GM19351 (cell line): ENCODE measurements around the gene SYT17.

Source experiments
- ATAC-seq: cut with Tn5 transposase; IDR thresholded peaks from one replicate; pipeline ENCODE4 v1.9.1; 2021; ENCODE audit warnings: mild to moderate bottlenecking, moderate library complexity; ENCODE audit not compliant: unreplicated experiment

SYT17 gene, protein sequence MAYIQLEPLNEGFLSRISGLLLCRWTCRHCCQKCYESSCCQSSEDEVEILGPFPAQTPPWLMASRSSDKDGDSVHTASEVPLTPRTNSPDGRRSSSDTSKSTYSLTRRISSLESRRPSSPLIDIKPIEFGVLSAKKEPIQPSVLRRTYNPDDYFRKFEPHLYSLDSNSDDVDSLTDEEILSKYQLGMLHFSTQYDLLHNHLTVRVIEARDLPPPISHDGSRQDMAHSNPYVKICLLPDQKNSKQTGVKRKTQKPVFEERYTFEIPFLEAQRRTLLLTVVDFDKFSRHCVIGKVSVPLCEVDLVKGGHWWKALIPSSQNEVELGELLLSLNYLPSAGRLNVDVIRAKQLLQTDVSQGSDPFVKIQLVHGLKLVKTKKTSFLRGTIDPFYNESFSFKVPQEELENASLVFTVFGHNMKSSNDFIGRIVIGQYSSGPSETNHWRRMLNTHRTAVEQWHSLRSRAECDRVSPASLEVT

DNA sequence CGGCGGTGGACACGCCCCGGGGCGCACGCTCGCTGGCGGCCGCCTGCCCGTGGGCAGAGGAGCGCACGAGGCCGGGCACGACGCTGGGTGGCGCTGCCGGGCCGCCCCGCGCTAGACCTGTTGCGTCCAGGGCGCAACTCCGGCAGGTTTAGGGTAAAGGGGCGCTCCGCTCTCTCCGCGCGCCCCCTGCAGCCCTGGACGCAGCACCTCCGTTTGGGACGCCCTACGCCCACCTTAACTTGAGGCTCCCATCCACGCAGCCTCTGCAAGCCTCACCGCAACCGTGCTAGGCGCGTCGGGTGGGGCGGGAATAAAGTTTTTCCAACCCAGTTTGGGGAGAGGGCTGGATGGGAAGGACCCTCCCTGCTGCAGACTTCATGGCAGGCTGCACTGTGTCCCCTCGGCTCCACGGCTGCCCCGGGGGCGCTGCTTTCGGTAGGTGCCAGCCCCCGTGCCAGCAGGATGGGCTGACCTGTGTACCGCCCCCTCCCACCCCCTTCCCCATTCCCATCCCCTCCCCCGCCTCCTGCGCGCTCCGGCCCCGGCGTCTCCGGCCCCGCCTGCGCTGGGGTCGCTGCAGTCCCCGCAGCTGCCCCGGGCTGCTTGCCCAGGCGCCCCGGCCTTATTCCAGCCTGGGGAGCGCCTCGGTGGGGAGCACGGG lies at the start of gene SYT17:
TSS of gene SYT17 (plus strand) at position 531 of the 661 bp plus-strand sequence. CDS start 407 bp downstream, outside the sequence.
- ATAC-seq = no peak

DNA sequence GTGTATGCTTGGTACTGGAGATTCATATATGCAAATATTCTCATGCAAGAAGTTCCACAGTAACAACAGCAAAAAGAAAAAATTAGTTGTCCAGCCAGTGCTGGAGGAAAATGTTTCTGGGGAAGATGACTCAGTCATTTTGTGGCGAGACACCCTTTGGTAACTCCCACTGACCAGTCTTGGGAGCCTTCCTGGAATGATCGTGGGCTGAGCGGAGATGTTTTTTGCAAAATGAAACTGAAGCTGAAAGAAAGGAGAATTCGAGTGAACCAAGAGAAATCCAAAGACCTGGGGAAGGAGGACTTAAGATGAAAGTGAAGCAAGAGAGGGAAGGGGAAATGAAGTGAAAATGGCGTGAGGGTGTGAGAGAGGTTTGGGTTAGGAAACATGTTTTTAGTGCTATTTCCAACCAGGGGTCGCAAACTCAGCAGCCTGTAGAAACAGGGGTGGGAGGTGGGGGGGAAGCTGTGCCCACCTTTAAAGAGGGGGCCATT lies 49.1 kb upstream of the SYT17 start:
- no peak for ATAC-seq

DNA sequence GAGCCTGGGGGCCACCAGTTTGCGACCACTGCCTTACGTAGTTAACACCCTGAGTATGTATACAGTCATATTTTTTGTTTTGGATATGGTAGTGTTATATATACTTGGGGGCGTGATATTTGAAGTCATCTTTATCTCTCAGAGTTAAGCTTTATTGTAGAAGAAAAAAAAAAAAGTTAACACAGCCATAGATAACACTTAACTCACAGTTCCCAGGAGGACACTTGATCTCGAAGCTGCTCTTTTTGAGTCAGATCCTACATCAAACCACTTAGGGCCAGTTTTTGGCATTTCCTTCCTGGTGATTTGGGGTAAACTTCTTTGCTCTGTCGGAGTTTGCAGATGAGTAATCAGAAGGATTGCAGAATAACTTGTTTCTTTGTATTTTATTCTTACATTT lies 48.5 kb upstream of the SYT17 start:
- ATAC-seq = no peak

DNA sequence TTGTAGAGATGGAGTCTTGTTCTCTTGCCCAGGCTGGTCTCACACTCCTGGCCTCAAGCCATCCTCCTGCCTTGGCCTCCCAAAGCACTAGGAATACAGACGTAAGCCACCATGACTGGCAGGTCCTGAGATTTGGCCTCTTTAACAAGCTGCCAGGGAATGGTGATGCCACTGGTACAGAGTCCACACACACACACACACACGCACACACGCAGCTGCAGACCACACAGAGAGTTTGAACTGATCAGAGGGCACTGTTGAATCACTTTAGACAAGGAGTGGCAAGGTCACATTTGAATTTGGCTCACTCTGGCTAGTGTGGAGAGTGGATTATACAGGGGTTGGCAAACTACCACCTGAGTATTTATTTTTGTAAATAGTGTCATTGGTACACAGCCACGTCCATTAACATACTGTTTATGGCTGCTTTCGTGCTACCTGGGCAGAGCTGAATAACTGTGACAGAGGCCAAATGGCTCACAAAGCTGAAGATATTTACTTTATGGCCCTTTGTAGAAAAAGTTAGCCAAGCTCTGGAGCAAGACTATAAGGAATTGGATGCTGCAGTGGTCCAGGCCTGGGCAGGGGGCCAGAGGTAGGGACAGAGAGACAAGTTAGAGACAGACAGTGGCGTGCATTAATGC lies 44.4 kb upstream of the SYT17 start:
- no peak for ATAC-seq

DNA sequence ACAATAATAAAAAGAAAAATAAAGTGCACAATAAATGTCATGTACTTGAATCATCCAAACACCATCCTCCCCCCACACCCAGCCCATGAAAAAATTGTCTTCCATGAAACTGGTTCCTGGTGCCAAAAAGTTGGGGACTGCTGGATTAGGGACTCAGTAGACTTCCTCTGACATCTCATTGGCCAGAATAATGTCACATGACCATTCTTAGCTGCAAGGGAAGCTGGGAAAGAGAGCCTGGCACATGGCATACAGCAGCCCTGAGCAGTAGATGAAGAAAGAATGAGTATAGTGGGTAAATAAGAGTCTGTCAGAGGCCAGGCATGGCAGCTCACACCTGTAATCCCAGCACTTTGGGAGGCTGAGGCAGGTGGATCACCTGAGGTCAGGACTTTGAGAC lies 41.7 kb upstream of the SYT17 start:
- ATAC-seq = no peak

DNA sequence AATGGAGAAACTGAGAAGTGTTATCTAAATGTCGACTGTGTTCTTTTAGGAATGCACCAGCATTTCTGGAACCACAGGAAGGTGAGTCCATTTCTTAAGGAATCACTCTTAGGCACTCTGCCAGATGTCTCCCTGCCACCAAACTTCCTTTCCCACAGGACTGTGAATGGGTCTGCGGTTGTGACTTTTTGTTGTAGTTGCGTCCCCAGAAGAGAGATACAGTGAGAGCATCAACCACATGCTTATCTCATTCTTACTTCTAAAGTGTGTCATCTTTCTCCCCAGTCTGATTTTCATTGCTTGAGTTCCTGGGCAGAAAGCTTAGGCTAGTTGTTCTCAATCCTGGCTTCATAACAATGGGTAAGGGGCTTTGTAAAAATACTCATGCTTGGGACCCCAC lies 40.8 kb upstream of the SYT17 start:
- ATAC-seq = peak; percentile 42

DNA sequence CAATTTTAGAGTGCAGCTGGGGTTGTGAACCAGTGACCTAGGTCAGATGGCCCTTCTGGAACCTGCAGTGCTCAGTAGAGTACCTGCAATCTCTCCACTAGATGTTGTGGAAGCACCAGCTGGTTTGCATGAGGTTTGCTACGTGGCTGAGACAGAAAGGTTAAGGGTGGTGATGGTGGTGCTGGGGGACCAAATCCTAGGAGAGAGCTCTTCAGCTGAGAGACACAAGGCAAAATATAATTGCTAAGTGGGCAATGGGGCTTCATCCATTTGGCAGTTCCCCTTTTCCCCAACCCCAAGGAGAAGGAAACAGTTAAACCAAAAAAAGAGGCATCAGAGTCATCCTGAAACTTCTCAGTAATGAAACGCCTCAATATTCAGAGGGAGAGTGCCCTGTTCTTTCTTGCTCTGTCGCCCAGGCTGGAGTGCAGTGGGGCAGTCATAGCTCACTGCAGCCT lies 40.3 kb upstream of the SYT17 start:
- ATAC-seq = peak; percentile 59

DNA sequence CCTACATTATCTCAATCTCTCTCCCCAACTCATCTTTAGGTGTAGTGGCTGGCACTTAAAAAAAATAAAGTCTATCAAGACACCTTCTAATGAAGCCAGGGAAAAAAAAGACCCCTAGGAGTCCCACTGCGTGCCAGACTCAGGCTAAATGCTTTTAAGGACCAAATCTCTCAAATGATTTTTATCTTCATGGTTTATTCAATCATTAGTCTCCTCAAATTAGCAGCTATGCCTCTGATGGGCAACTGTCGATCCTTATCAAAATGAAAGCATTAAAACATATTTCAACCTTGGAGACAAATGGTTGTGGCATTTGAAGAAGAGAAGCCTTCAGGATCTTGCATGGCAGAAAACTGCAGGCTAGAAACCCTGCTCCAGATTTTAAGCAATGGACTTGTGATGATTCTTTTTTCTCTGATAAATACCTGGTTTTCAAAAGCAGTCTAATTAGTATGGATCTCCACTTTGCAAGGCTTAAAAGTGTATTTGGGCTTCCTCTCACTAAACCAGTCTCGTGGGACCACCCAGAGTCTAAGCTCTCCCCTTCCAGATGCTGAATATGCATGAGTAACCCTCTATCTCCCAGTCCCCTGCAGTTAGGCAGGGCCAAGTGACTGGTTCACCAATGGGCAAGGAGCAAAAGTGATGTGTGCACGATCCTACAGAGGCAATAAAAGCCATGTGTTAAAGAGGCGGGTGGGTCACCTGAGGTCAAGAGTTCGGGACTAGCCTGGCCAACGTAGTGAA lies 39.4 kb upstream of the SYT17 start:
- ATAC-seq = no peak

DNA sequence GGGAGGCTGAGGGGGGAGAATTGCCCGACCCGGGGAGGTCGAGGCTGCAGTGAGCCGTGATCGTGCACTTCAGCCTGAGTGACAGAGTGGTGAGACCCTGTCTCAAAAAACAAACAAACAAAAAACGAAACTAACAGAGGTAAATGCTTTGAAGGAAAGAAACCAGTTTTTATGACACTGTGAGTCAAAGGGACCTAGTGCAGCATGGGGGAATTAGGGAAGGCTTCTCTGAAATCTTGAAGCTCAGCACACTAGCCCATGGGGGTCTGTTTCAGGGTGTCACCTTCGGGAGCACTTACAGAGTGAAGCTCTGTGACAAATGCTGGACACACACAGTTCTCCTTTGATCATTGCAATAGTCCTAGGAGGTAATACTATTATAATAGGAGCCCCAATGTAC lies 37.7 kb upstream of the SYT17 start:
- ATAC-seq = no peak

DNA sequence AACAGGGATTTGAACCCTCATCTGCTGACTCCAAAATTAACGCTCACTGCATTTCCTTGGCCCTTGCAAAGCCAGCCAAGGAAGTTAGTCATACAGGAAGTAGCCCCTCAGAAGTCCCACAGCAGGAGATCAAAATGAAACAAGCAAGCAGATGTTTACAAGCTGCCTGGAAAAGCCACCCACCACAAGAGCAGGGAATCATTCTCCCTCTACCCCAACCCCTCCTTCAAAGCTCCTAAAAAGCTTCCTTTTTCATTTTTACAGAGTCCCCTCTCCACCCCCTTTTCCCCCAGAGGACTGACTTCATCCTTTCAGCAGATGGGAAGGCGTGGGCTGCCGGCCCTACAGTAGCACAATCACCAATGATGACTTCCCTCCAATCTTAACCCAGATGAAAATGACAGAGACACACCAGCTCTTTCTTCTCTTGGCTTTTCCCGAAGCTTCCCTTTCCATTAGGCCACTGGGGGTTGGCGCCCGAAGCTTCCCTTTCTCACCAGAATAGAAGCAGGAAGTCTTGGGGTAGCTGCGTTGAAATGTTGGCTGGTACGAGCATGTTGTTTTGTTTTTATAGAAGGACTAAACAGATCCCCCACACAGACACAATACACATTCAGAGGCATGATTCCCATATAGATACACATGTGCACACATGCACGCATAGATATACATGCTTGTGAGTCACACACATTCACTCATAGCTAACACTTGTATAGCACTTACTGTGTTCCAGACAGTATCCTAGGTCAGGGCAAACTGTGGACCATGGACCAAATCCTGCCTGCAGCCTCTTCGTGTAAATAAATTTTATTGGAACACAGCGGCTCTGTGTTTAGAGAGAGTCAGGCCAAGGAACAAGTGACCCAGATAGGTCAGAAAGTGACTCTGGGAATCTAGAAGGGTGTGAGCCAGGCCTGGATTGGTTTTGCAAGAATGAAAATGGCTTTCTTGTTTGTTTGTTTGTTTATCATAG lies 36.9 kb upstream of the SYT17 start:
- no peak for ATAC-seq

DNA sequence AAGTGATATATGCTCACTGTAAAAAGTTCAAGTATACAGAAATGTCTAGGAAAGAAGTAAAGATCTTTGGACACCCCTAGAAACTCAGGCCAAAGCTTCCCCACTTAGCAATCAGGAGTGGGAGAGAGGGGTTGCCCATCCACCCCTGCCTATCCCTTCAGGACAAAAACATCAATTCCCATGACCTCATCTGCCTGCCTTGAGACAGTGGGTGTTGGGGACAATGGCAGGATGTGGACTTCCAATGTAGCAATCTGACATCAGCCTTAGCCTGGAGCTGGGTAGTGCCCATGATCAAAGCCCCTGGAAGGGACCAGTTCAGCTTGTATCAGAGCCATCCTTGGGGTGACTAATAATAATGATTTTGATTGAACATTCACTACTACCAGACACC lies 36.2 kb upstream of the SYT17 start:
- ATAC-seq = no peak

DNA sequence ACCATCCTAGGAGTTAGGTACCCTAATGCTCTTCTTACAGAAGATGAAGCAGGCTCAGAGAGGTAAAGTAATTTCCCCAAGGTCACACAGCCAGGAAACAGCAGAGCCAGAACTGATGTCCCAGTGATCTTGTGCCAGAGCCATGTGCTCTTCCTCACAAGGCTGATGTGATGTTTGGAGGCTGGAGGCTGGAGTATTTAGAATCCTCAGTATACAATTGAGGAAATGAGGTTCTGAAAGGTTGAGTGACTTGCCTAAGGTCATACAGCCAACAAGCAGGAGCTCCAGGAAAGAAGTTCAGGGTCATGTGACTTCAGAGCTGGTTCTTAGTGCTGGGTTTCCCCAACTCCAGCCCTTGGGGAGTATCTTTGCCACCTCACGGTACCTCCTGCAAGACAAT lies 35.8 kb upstream of the SYT17 start:
- ATAC-seq = no peak

DNA sequence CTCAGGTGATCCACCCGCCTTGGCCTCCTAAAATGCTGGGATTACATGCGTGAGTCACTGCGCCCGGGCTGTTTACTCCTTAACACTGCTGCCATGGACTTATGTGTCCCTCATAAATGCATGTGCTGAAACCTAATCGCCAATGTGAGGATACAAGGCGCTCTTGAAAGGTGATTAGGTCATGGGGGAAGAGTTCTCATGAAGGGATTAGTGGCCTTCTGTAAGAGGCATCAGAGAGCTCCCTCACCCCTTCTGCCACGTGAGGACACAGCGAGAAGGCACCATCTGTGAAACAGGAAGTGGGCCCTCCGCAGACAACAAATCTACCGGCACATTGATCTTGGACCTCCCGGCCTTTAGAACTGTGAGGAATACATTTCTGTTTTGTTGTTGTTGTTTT lies 35.1 kb upstream of the SYT17 start:
- ATAC-seq = no peak

DNA sequence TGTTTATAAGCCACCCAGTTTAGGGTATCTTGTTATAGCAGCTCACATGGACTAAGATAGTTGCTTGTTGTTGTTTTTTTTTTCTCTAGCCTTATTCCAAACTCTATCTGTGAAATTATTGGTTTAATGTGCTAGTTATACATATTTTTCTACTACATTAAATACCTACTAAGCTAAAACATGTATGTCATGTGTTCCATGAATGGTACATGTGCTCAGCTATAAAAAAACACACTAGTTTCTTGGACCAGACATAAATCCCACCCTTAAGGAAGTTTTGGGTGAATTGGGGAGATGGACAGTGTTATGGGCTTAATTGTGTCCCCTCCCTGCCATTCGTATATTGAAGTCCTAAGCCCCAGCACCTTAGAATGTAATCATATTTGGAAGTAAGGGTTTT lies 34.4 kb upstream of the SYT17 start:
- no peak for ATAC-seq

DNA sequence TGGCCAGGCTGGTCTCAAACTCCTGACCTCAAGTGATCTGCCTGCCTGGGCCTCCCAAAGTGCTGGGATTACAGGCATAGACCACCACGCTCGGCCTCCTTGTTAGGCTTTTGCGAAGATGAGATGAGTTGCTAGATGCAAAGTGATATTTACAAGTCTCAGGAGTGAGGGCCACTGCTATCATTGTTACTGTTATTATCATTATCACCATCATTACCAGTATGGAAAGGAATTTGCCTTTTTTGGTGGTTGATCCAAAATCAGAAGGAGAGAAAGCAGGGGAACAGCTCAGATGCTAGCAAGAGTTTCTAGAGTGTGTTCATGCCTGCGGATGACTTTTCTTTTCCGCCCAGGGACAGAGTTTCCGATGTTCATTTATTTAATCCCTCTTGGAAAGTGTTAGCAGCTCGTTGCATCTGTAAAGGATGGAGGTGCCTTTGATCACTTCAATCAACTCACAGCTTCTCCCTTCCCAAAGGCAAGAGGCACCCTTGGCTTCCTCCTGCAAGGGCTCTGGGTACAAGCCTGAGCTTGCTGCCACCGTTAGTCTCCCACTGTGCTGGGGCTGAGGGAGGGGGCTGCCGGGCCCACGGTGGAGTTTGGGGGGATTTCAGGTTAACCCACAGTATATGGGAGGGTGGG lies 32.7 kb upstream of the SYT17 start:
- ATAC-seq = no peak

DNA sequence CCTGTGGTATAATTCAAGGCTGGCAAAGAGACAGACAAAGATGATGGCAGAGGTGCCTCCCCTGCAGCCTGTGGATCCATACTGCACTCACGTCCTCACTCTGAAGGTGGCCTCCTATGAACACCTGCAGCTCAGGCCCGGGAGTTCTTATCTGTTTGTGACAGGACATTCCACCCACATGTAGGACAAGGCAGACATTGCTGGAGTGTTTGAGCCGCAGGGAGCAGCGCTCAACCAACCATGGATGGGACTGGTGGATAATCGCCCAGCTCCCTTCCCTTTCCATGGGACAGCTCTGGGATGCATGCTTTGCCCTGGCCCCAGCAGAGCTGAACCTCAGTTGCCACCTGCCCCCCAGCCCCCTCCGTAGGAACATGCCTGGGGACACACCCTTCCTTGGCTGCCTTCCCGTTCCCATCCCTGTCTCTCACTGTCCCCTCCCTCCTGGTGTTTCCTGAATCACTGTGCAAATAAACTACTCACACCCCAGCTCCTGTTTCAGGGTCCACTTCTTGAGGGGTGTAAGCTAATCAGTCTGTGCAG lies 32.1 kb upstream of the SYT17 start:
- ATAC-seq = no peak

DNA sequence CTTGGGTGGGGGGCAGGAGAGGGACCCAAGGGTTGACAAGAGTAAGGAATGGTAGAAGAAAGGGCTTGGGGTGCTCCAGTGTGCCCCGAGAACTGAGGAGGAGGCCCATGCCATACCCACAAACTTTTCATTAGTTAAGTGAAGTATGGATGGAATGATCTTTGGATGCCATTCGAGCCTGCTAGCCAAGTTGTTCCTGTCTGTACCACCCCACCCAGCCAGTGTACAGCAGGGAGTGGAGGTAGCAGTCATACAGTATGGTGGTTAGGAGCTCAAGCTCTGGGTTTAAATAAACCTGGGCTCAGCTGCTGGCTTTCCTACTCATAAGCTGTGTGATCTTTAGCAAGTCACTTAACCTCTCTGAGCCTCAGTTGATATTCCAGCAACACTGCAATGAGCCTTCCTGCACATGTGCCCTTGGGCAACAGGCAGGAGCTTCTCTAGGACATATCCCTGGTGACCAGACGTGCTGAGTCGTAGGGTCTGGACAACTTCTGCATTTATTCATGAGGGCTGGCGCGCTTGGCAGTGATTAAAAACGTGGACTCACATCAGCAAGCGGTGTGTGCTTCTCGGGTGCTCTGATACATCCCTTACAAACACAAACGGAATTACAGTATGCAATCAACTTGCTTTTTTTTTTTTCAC lies 31.4 kb upstream of the SYT17 start:
- no peak for ATAC-seq
